ENCODE data around the gene MMRN2. TPM values are rescaled to one million over a fixed set of nuclear protein-coding genes. Genes with fewer than 3 reads are reported as not detected.

MMRN2 gene
- total and polyA plus RNA-seq, 4 donors: 1.7 to 12.1 (median 8.6) TPM

DNA sequence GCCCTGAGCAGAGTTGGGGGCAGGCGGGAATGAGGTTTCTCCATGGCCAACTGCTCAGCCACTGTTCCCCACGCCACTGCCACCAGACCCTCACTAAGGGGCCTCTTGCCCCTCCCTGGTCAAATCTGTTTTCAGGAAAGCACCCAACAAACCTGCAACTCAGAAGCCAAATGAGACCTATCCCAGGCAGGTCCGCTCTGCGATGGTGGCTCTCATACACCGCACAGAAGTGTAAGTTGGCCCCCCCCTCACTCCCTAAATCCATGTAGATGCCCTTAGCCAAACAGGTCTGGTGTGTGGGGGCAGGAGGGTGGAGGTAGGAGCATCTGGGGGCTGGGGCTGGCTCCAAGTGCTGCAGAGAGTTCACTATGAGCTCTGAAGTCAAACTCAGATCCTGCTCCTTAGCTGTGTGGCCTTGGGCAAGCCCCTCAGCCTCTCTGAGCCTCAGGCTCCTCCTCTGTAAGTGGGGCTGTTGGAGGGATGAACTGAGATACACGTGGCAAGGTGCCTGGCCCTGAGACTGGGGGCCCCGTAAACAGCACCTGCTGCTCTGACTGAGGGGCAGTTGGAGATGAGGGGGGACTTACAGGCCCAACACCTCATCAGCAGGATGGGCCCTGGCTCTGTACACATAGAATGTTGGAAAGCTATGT lies 1.1 kb downstream of the MMRN2 start (continued):
- TF ChIP-seq, protein P1, sequence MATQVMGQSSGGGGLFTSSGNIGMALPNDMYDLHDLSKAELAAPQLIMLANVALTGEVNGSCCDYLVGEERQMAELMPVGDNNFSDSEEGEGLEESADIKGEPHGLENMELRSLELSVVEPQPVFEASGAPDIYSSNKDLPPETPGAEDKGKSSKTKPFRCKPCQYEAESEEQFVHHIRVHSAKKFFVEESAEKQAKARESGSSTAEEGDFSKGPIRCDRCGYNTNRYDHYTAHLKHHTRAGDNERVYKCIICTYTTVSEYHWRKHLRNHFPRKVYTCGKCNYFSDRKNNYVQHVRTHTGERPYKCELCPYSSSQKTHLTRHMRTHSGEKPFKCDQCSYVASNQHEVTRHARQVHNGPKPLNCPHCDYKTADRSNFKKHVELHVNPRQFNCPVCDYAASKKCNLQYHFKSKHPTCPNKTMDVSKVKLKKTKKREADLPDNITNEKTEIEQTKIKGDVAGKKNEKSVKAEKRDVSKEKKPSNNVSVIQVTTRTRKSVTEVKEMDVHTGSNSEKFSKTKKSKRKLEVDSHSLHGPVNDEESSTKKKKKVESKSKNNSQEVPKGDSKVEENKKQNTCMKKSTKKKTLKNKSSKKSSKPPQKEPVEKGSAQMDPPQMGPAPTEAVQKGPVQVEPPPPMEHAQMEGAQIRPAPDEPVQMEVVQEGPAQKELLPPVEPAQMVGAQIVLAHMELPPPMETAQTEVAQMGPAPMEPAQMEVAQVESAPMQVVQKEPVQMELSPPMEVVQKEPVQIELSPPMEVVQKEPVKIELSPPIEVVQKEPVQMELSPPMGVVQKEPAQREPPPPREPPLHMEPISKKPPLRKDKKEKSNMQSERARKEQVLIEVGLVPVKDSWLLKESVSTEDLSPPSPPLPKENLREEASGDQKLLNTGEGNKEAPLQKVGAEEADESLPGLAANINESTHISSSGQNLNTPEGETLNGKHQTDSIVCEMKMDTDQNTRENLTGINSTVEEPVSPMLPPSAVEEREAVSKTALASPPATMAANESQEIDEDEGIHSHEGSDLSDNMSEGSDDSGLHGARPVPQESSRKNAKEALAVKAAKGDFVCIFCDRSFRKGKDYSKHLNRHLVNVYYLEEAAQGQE (IDR thresholded peaks at IDR 0.05): no peak
- TF ChIP-seq HNF4G (IDR thresholded peaks at IDR 0.05) (no peak), TAF1 (conservative IDR thresholded peaks at IDR 0.05) (no peak), SP1 (IDR thresholded peaks at IDR 0.05) (no peak), RAD21 (IDR thresholded peaks at IDR 0.05) (no peak)
- TF ChIP-seq, protein P2, sequence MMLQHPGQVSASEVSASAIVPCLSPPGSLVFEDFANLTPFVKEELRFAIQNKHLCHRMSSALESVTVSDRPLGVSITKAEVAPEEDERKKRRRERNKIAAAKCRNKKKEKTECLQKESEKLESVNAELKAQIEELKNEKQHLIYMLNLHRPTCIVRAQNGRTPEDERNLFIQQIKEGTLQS (IDR thresholded peaks at IDR 0.05): no peak

DNA sequence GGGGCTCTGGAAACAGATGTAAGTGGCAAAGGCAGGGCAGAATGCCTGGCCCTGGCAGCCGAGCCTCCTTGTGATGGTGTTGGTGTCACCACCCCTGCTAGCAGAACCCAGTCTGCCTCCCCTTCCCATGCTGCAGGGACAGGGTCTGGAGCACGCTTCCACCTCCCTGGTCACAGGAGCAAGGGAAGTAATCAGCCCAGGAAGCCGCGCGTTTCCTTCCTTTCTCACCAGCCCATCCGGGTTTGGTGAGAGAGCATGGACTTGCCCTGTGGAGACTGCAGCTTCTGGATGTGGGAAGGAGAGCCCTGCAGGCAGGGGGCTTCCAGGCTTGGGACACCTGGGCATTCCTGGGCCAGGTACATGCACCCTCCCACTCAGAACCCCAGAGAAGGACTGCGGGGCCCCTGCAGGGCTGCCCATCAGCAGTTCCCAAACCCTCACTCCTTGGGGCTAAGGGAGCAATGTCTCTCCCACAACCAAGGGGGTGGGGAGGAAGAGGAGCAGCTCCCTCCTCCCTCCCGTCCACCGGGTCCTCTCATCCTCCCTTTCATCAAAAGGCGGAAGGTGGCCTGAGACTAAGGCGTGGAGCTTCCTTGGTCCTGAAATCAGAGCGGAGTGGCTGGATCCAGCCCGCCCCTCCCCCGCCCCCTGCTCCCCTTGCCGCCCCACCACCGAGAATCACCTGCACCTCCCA lies 1.8 kb downstream of the MMRN2 start:
- TF ChIP-seq NR2F2 (IDR thresholded peaks at IDR 0.05): peak; percentile 33
- no peak for TF ChIP-seq HNF4G (IDR thresholded peaks at IDR 0.05)

DNA sequence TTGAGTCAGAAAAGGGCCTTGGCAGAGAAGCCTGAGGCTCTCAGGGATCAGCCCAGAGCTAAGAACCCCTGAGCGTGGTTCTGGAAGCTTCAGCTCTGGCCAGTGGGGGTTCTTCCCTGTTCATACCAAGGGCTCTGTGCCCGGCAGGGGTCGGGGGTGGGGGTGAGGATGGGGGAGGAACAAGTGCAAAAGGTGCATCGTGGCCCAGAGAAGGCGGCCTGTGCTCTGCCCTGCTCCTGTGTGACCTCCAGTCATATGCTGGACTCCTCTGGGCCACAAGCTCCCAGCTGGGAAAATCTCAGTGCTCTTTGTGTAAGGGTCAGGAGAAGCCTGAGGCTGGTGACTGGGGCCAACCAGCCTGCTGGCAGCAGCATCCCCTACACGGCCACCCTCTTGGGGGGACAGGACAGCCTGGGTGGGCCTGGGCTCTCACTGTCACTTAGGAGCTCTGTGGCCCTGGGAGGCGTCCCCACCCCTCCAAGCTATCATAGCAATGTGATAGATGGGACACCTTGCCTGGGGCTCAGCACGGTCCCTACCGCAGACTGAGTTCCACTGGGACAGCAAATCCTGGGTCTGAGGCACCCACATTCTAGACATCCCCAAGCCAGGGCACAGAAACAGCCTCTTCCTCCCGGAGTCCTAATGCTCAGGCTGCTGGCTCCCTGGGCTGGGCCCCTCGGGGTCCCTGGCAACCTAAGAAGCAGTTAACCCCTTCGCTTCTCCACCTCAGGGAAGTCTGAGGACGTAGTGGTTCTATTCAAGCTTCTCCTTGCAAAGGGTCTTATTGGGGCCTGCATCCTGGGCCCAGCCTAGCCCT lies 2.5 kb downstream of the MMRN2 start:
- H3K4me1 ChIP-seq (ENCODE audit: control insufficient read depth in 4 of 4, insufficient read depth in 4 of 4, low read length in 3 of 4): peaks cover 2 to 28% (median 15%) of the 10 kb centered on the region in 4 donors
- no peaks in the 10 kb centered on the region for H3K27me3 ChIP-seq (ENCODE audit: control insufficient read depth in 4 of 4, insufficient read depth in 4 of 4, low read length in 3 of 4)
- H3K36me3 ChIP-seq (ENCODE audit: control insufficient read depth in 4 of 4, insufficient read depth in 3 of 4, low read depth in 1 of 4, low read length in 3 of 4): no peaks in the 10 kb centered on the region
- DNase-seq (ENCODE audit: low spot score): no peak
- 82% methylated on average over 13 of the region's 13 CpGs for WGBS
- H3K9ac ChIP-seq (ENCODE audit: low read depth in 1 of 2, low read length in 2 of 2): no peak overlapping the region
- no peak overlapping the region for H3K4me3 ChIP-seq (ENCODE audit: low read depth in 1 of 3, low read length in 3 of 3)
- peak overlapping the region; percentile 13 to 36 for H3K27ac ChIP-seq (ENCODE audit: low read depth in 1 of 2, low read length in 2 of 2)
- no peaks in the 10 kb centered on the region for H3K9me3 ChIP-seq (ENCODE audit: control insufficient read depth in 4 of 4, low read length in 3 of 4)
- TF ChIP-seq, protein P1 (IDR thresholded peaks at IDR 0.05): no peak
- TF ChIP-seq FOXA2 (IDR thresholded peaks at IDR 0.05) (no peak), JUND (IDR thresholded peaks at IDR 0.05) (no peak), YY1 (IDR thresholded peaks at IDR 0.05) (no peak), EGR1 (IDR thresholded peaks at IDR 0.05; ENCODE audit: low read depth in 2 of 2) (no peak), FOXA1 (IDR thresholded peaks at IDR 0.05) (no peak), RXRA (IDR thresholded peaks at IDR 0.05) (no peak), HNF4G (IDR thresholded peaks at IDR 0.05) (no peak), SP1 (IDR thresholded peaks at IDR 0.05) (no peak)
- TF ChIP-seq, protein P3, sequence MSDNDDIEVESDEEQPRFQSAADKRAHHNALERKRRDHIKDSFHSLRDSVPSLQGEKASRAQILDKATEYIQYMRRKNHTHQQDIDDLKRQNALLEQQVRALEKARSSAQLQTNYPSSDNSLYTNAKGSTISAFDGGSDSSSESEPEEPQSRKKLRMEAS (IDR thresholded peaks at IDR 0.05): no peak
- TF ChIP-seq, protein P4, sequence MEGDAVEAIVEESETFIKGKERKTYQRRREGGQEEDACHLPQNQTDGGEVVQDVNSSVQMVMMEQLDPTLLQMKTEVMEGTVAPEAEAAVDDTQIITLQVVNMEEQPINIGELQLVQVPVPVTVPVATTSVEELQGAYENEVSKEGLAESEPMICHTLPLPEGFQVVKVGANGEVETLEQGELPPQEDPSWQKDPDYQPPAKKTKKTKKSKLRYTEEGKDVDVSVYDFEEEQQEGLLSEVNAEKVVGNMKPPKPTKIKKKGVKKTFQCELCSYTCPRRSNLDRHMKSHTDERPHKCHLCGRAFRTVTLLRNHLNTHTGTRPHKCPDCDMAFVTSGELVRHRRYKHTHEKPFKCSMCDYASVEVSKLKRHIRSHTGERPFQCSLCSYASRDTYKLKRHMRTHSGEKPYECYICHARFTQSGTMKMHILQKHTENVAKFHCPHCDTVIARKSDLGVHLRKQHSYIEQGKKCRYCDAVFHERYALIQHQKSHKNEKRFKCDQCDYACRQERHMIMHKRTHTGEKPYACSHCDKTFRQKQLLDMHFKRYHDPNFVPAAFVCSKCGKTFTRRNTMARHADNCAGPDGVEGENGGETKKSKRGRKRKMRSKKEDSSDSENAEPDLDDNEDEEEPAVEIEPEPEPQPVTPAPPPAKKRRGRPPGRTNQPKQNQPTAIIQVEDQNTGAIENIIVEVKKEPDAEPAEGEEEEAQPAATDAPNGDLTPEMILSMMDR (IDR thresholded peaks at IDR 0.05; ENCODE audit: low read depth, low read length, missing input control): no peak
- TF ChIP-seq, protein P2 (IDR thresholded peaks at IDR 0.05): no peak

More for the DNA sequence above, 1.8 kb downstream of the MMRN2 start:
- peak overlapping the region in 1 of 2 donors; percentile 36 for H3K27ac ChIP-seq (ENCODE audit: low read depth in 1 of 2, low read length in 2 of 2)
- H3K9me3 ChIP-seq (ENCODE audit: control insufficient read depth in 4 of 4, low read length in 3 of 4): no peaks in the 10 kb centered on the region
- no peaks in the 10 kb centered on the region for H3K36me3 ChIP-seq (ENCODE audit: control insufficient read depth in 4 of 4, insufficient read depth in 3 of 4, low read depth in 1 of 4, low read length in 3 of 4)
- H3K9ac ChIP-seq (ENCODE audit: low read depth in 1 of 2, low read length in 2 of 2): peak overlapping the region in 1 of 2 donors; percentile 43
- H3K4me1 ChIP-seq (ENCODE audit: control insufficient read depth in 4 of 4, insufficient read depth in 4 of 4, low read length in 3 of 4): peaks cover 2 to 28% (median 15%) of the 10 kb centered on the region in 4 donors
- H3K27me3 ChIP-seq (ENCODE audit: control insufficient read depth in 4 of 4, insufficient read depth in 4 of 4, low read length in 3 of 4): no peaks in the 10 kb centered on the region
- WGBS: 71% methylated on average over 16 of the region's 16 CpGs
- DNase-seq (ENCODE audit: low spot score): no peak
- peak overlapping the region in 1 of 3 donors; percentile 6 for H3K4me3 ChIP-seq (ENCODE audit: low read depth in 1 of 3, low read length in 3 of 3)

Measured in liver (tissue), 9 donors.